Type B pancreatic cell (in vitro differentiated cells): ENCODE measurements around the gene PTGR3. TPM values are rescaled to one million over a fixed set of nuclear protein-coding genes. Genes with fewer than 3 reads are reported as not detected.

Experiments used
- DNase-seq: peaks from one replicate; pipeline ENCODE4 v3.0.0; 2021; ENCODE audit warnings: mixed read lengths; ENCODE audit not compliant: unreplicated experiment; ENCODE audit errors: extremely low spot score
- H3K27ac Mint-ChIP-seq: 2 replicates; pipeline ENCODE4 v1.8.0; 2021; ENCODE audit warnings: mild to moderate bottlenecking, mixed read lengths
- H3K27me3 Mint-ChIP-seq: 2 replicates; pipeline ENCODE4 v1.8.0; 2021; ENCODE audit warnings: mixed read lengths
- H3K36me3 Mint-ChIP-seq: 2 replicates; pipeline ENCODE4 v1.8.0; 2021; ENCODE audit warnings: mixed read lengths
- H3K4me1 Mint-ChIP-seq: one replicate; pipeline ENCODE4 v1.8.0; 2021; ENCODE audit warnings: mixed read lengths; ENCODE audit not compliant: unreplicated experiment
- H3K4me3 Mint-ChIP-seq: 2 replicates; pipeline ENCODE4 v1.8.0; 2021; ENCODE audit warnings: mild to moderate bottlenecking, mixed read lengths
- H3K9me3 Mint-ChIP-seq: 2 replicates; pipeline ENCODE4 v1.8.0; 2021; ENCODE audit warnings: mixed read lengths
- CTCF ChIP-seq: fragments of 200-600 bp; sonication (generic); conservative IDR thresholded peaks from 2 replicates; pipeline ENCODE4 v1.5.0; 2021; ENCODE audit warnings: antibody characterized with exemption, mild to moderate bottlenecking
- total RNA-seq: library from RNA; stranded (reverse); gene quantifications from 2 replicates; pipeline ENCODE4 v1.2.1, GENCODE V29; 2021; ENCODE audit warnings: low replicate concordance

Gene PTGR3
- total RNA-seq, 1 donor from 2014 or later: 86.7 TPM

- no peak for DNase-seq
- no peaks in the 10 kb centered on the region for H3K27me3 Mint-ChIP-seq
Measured at GRCh38 chr18:75183973-75184493, 24.9 kb downstream of the PTGR3 start.

GRCh38 chr18:75183524-75183923 lies 25.4 kb downstream of the PTGR3 start:
- no peaks in the 10 kb centered on the region for H3K4me1 Mint-ChIP-seq
- peaks cover 7% of the 10 kb centered on the region for H3K9me3 Mint-ChIP-seq
- H3K4me3 Mint-ChIP-seq: no peak overlapping the region
- H3K27me3 Mint-ChIP-seq: no peaks in the 10 kb centered on the region
- no peak for TF ChIP-seq CTCF
- H3K27ac Mint-ChIP-seq: no peak overlapping the region
- DNase-seq: no peak
- no peaks in the 10 kb centered on the region for H3K36me3 Mint-ChIP-seq

More at GRCh38 chr18:75183973-75184493, 24.9 kb downstream of the PTGR3 start:
- H3K27ac Mint-ChIP-seq: no peak overlapping the region
- TF ChIP-seq CTCF: no peak
- H3K4me1 Mint-ChIP-seq: no peaks in the 10 kb centered on the region
- no peak overlapping the region for H3K4me3 Mint-ChIP-seq
- H3K36me3 Mint-ChIP-seq: no peaks in the 10 kb centered on the region
- H3K9me3 Mint-ChIP-seq: peaks cover 7% of the 10 kb centered on the region

- Mint-ChIP-seq H3K9me3 (peaks cover 7% of the 10 kb centered on the region), H3K36me3 (no peaks in the 10 kb centered on the region), H3K27me3 (no peaks in the 10 kb centered on the region), H3K4me1 (no peaks in the 10 kb centered on the region), H3K4me3 (no peak overlapping the region), H3K27ac (no peak overlapping the region)
- DNase-seq: no peak
- TF ChIP-seq CTCF: no peak
Measured at GRCh38 chr18:75179819-75180600, 28.9 kb downstream of the PTGR3 start.

GRCh38 chr18:75178376-75178775 lies 30.6 kb downstream of the PTGR3 start:
- TF ChIP-seq CTCF: no peak
- Mint-ChIP-seq H3K4me3 (no peak overlapping the region), H3K27ac (no peak overlapping the region), H3K27me3 (peaks cover under 1% of the 10 kb centered on the region), H3K4me1 (no peaks in the 10 kb centered on the region), H3K9me3 (peaks cover 2% of the 10 kb centered on the region), H3K36me3 (no peaks in the 10 kb centered on the region)
- no peak for DNase-seq

- Mint-ChIP-seq H3K9me3 (no peaks in the 10 kb centered on the region), H3K27ac (no peak overlapping the region), H3K4me3 (no peak overlapping the region), H3K4me1 (no peaks in the 10 kb centered on the region), H3K36me3 (no peaks in the 10 kb centered on the region), H3K27me3 (peaks cover 9% of the 10 kb centered on the region)
- no peak for DNase-seq
- TF ChIP-seq CTCF: no peak
Measured at GRCh38 chr18:75176849-75177248, 32.1 kb downstream of the PTGR3 start.
